ENCODE results near the gene TBC1D22A. TPM values are rescaled to one million over a fixed set of nuclear protein-coding genes. Genes with fewer than 3 reads are reported as not detected.
A peak's percentile ranks its signal among the peaks of the same experiment; 100 is the strongest.
"Not testable (repeated sequence)": the region's sequence is repeated elsewhere in the genome, so short reads cannot be mapped to it uniquely, and the experiment has no call there.

The TBC1D22A gene
- total RNA-seq, 1 experiment from 2014 or later: 27.6 TPM

DNA sequence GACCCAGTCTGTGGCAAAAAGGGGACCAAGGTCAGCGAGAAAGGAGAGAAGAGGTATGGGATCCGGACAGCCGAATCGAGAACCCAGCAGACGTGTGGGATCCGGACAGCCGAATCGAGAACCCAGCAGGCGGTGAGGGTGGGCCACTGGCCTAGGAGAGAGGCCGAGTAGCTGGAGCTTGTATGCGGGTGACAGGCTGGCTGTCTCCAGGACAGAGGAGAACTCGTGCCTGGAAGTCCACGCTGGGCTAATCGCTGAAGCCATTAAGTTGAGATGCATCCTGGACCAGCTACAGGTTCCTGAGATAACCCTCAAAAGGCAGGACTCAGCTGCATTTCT is 30.4 kb upstream of the TBC1D22A start:
- Mint-ChIP-seq H3K9me3 (ENCODE audit: low read depth, unreplicated experiment) (no peaks in the 10 kb centered on the region), H3K4me1 (ENCODE audit: low read depth, unreplicated experiment) (peaks cover 30% of the 10 kb centered on the region), H3K4me3 (ENCODE audit: low read depth, unreplicated experiment) (peak overlapping the region; percentile 71), H3K27me3 (ENCODE audit: unreplicated experiment) (no peaks in the 10 kb centered on the region), H3K36me3 (ENCODE audit: insufficient read depth, unreplicated experiment) (peaks cover 31% of the 10 kb centered on the region), H3K27ac (ENCODE audit: unreplicated experiment) (peak overlapping the region; percentile 49)
- TF ChIP-seq, protein P1, sequence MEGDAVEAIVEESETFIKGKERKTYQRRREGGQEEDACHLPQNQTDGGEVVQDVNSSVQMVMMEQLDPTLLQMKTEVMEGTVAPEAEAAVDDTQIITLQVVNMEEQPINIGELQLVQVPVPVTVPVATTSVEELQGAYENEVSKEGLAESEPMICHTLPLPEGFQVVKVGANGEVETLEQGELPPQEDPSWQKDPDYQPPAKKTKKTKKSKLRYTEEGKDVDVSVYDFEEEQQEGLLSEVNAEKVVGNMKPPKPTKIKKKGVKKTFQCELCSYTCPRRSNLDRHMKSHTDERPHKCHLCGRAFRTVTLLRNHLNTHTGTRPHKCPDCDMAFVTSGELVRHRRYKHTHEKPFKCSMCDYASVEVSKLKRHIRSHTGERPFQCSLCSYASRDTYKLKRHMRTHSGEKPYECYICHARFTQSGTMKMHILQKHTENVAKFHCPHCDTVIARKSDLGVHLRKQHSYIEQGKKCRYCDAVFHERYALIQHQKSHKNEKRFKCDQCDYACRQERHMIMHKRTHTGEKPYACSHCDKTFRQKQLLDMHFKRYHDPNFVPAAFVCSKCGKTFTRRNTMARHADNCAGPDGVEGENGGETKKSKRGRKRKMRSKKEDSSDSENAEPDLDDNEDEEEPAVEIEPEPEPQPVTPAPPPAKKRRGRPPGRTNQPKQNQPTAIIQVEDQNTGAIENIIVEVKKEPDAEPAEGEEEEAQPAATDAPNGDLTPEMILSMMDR (IDR thresholded peaks at IDR 0.05; ENCODE audit: unreplicated experiment): no peak
- intact Hi-C loops (cut with micrococcal nuclease; ENCODE audit: unreplicated experiment): no loop called here
- CTCF ChIA-PET: interaction anchor here (1.1 kb wide), 1 partner anchor 22 kb away, joined by 3 read pairs; no protein-coding TSS in a partner anchor
- DNase-seq: no peak
- no TSS peak for BruUV-seq (replicated peaks)

DNA sequence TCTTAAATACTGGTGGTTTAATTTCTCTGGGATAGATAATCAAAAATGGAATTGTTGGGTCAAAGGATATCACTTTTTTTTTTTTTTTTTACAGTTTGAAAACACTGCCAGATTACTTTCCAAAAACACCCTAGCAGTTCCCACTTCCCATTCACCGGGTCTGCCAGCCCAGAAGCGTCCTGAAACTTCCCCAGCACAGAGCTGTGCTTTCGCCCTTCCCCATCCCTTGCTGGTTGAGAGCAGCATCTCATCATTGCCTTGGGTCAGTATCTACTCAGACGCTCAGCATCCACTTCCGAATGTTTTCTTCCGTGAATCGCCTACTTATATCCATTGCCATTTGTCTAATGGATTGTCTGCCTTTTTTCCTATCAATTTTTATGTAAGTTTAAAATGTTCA is 29.9 kb upstream of the TBC1D22A start:
- Mint-ChIP-seq H3K4me1 (ENCODE audit: low read depth, unreplicated experiment) (peaks cover 35% of the 10 kb centered on the region), H3K27me3 (ENCODE audit: unreplicated experiment) (no peaks in the 10 kb centered on the region), H3K36me3 (ENCODE audit: insufficient read depth, unreplicated experiment) (peaks cover 36% of the 10 kb centered on the region), H3K4me3 (ENCODE audit: low read depth, unreplicated experiment) (no peak overlapping the region), H3K27ac (ENCODE audit: unreplicated experiment) (no peak overlapping the region), H3K9me3 (ENCODE audit: low read depth, unreplicated experiment) (no peaks in the 10 kb centered on the region)
- DNase-seq: no peak
- BruUV-seq (replicated peaks): no TSS peak
- intact Hi-C loops (cut with micrococcal nuclease; ENCODE audit: unreplicated experiment): no loop called here
- CTCF ChIA-PET: interaction anchor here (1.1 kb wide), 1 partner anchor 22 kb away, joined by 3 read pairs; no protein-coding TSS in a partner anchor
- TF ChIP-seq, protein P1 (IDR thresholded peaks at IDR 0.05; ENCODE audit: unreplicated experiment): no peak

DNA sequence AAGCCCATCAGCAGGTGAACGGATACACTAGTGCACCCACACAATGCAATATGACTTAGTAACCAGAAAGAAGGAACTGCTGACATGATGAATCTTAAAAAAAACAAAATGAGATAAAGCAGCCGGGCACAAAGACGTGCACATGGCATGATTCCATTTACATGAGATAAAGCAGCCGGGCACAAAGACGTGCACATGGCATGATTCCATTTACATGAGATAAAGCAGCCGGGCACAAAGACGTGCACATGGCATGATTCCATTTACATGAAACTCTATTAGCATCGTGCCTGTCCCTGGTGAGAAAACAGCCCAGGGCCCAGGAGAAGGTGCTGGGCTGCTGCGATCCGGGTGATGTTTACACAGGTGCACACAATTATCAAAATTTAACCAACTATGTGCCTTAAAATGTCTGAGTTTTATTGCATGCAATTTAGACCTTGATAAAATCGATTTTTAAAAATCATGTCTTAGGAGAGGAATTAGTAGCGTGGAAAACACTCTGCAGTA is 28.2 kb upstream of the TBC1D22A start:
- H3K9me3 Mint-ChIP-seq (ENCODE audit: low read depth, unreplicated experiment); H3K27me3 Mint-ChIP-seq (ENCODE audit: unreplicated experiment); CTCF ChIA-PET; H3K4me3 Mint-ChIP-seq (ENCODE audit: low read depth, unreplicated experiment); intact Hi-C loops (cut with micrococcal nuclease; ENCODE audit: unreplicated experiment); H3K27ac Mint-ChIP-seq (ENCODE audit: unreplicated experiment); BruUV-seq (replicated peaks); DNase-seq: not testable (repeated sequence)
- peaks cover 41% of the 10 kb centered on the region for H3K4me1 Mint-ChIP-seq (ENCODE audit: low read depth, unreplicated experiment)
- H3K36me3 Mint-ChIP-seq (ENCODE audit: insufficient read depth, unreplicated experiment): peaks cover 39% of the 10 kb centered on the region

DNA sequence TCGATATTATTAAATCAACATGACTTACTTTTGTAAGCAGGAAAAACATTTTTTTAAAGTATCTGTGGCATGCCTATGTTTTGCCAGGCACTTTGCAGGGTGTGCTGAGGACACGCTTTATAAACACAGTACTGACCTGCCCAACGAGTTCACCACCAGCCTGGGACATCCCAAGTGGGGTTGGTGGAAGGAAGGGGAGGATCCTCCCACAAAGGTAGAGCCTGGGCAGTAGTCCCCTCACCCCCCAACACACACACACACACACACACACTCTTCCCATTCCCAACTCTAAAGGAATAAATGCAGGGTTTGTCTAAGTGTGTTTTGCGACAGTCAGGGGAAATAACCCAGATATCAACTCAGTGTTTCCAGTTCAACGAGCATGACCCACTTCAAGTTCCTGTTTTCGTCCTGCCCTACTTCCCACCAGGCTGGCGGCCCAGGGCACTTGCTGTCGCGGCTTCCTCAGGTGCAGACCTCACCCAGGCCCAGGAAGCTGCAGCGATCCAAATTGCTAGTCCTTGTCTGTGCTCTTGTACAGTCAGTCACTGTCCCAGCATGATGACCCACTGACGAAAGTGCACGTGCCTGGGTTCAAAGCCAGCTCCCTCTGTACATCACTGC is 27.5 kb upstream of the TBC1D22A start:
- peaks cover 43% of the 10 kb centered on the region for H3K36me3 Mint-ChIP-seq (ENCODE audit: insufficient read depth, unreplicated experiment)
- peaks cover 47% of the 10 kb centered on the region for H3K4me1 Mint-ChIP-seq (ENCODE audit: low read depth, unreplicated experiment)
- intact Hi-C loops (cut with micrococcal nuclease; ENCODE audit: unreplicated experiment): loop anchor here (5.0 kb wide), 1 partner anchor 37 kb away; no protein-coding TSS in a partner anchor
- no peak overlapping the region for H3K27ac Mint-ChIP-seq (ENCODE audit: unreplicated experiment)
- H3K9me3 Mint-ChIP-seq (ENCODE audit: low read depth, unreplicated experiment): no peaks in the 10 kb centered on the region
- no TSS peak for BruUV-seq (replicated peaks)
- no peaks in the 10 kb centered on the region for H3K27me3 Mint-ChIP-seq (ENCODE audit: unreplicated experiment)
- H3K4me3 Mint-ChIP-seq (ENCODE audit: low read depth, unreplicated experiment): no peak overlapping the region
- no peak for DNase-seq
- TF ChIP-seq, protein P1 (IDR thresholded peaks at IDR 0.05; ENCODE audit: unreplicated experiment): no peak
- CTCF ChIA-PET: interaction anchor here (1.2 kb wide), 1 partner anchor 171 kb away, joined by 3 read pairs; no protein-coding TSS in a partner anchor
